Caco-2 (cell line): ENCODE data around the gene SPANXN4. TPM values are rescaled to one million over a fixed set of nuclear protein-coding genes. Genes with fewer than 3 reads are reported as not detected.

ENCODE experiments used
- Bru-seq: library from RNA; stranded (reverse); fragments of 400-500 nt; gene quantifications from one replicate; lab custom pipeline; 2021; lab: Mats Ljungman, UMichigan
- BruChase-seq, 2 experiments: library from RNA; stranded (reverse); fragments of 400-500 nt; gene quantifications; one replicate each; lab custom pipeline; 2021; lab: Mats Ljungman, UMichigan
- BruUV-seq: library from RNA; stranded (reverse); fragments of 400-500 nt; replicated peaks from 2 replicates; lab custom pipeline; 2021; lab: Mats Ljungman, UMichigan
- CTCF ChIA-PET: fragments of 300-600 bp; sonication (Branson Sonifier 250); formaldehyde crosslinking; loops from one replicate; lab custom pipeline; 2022; ENCODE audit warnings: antibody characterized with exemption; lab: Charles Lee
- POLR2A ChIA-PET: fragments of 300-600 bp; sonication (Branson Sonifier 250); formaldehyde crosslinking; loops from one replicate; lab custom pipeline; 2022; ENCODE audit warnings: antibody characterized with exemption; lab: Charles Lee
- DNase-seq, 2 experiments: peaks; one replicate each; pipeline versions ENCODE4 v3.0.0 to v3.0.0-alpha.2; 2020 to 2022
- H3K27me3 ChIP-seq: replicated peaks from 2 replicates; pipeline ENCODE4 v1.6.0; 2011; ENCODE audit warnings: low read length; ENCODE audit not compliant: control insufficient read depth, insufficient read depth
- H3K36me3 ChIP-seq: 2 replicates; pipeline ENCODE4 v1.5.1; 2011; ENCODE audit warnings: low read length; ENCODE audit not compliant: control insufficient read depth, insufficient read depth
- H3K4me1 ChIP-seq: fragments of 250-450 bp; sonication (Bioruptor Pico); 2 replicates; pipeline ENCODE4 v1.5.1; 2020; ENCODE audit warnings: mild to moderate bottlenecking
- H3K4me3 ChIP-seq: 2 replicates; pipeline ENCODE4 v1.5.1; 2011; ENCODE audit warnings: low read depth, mild to moderate bottlenecking, control low read depth, low read length
- H3K9me3 ChIP-seq: fragments of 250-450 bp; sonication (Bioruptor Pico); 2 replicates; pipeline ENCODE4 v1.5.1; 2020; ENCODE audit warnings: mild to moderate bottlenecking, moderate library complexity
- H3K27ac Mint-ChIP-seq: one replicate; pipeline ENCODE4 v1.8.0; 2022; ENCODE audit warnings: mixed read lengths; ENCODE audit not compliant: unreplicated experiment
- H3K27me3 Mint-ChIP-seq: one replicate; pipeline ENCODE4 v1.8.0; 2022; ENCODE audit warnings: mixed read lengths; ENCODE audit not compliant: insufficient read depth, unreplicated experiment
- H3K36me3 Mint-ChIP-seq: one replicate; pipeline ENCODE4 v1.8.0; 2022; ENCODE audit warnings: mild to moderate bottlenecking, mixed read lengths; ENCODE audit not compliant: insufficient read depth, unreplicated experiment
- H3K4me1 Mint-ChIP-seq: one replicate; pipeline ENCODE4 v1.8.0; 2022; ENCODE audit warnings: low read depth, mixed read lengths; ENCODE audit not compliant: unreplicated experiment
- H3K4me3 Mint-ChIP-seq: one replicate; pipeline ENCODE4 v1.8.0; 2022; ENCODE audit warnings: mild to moderate bottlenecking, moderate library complexity, mixed read lengths; ENCODE audit not compliant: unreplicated experiment
- H3K9me3 Mint-ChIP-seq: one replicate; pipeline ENCODE4 v1.8.0; 2022; ENCODE audit warnings: mixed read lengths; ENCODE audit not compliant: unreplicated experiment
- intact Hi-C: fragments of 100-400 bp; cut with micrococcal nuclease; formaldehyde crosslinking; loops from one replicate; pipeline ENCODE4 v1.10.0; 2022; ENCODE audit not compliant: unreplicated experiment
- long read RNA-seq: library from polyadenylated mRNA; stranded (forward); transcript quantifications from one replicate; pipeline ENCODE4 v2.0.0, GENCODE V29; 2022
- total RNA-seq: library from RNA; stranded (reverse); gene quantifications from 2 replicates; pipeline ENCODE4 v1.2.3, GENCODE V29; 2022
- TF ChIP-seq, protein P1 (sequence below), 2 experiments: fragments of 200-600 bp in 1 of 2; IDR thresholded peaks; 1 replicate in 1 of 2; 2 replicates in 1 of 2; pipeline versions ENCODE4 v1.5.1 to v1.8.0; 2011 to 2022; ENCODE audit warnings: antibody characterized with exemption in 1 of 2, control low read depth in 1 of 2, inconsistent platforms in 1 of 2, low read depth in 1 of 2, low read length in 1 of 2, mild to moderate bottlenecking in 1 of 2, moderate library complexity in 1 of 2; ENCODE audit not compliant: insufficient read depth in 1 of 2, severe bottlenecking in 1 of 2, unreplicated experiment in 1 of 2

SPANXN4 gene, protein sequence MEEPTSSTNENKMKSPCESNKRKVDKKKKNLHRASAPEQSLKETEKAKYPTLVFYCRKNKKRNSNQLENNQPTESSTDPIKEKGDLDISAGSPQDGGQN
- total RNA-seq (not detected in 2 replicates), Bru-seq, nascent RNA (not detected), BruChase-seq, experiment 1, labeled RNA remaining after a 2-hour chase (not detected), BruChase-seq, experiment 2, labeled RNA remaining after a 6-hour chase (not detected)
- long read RNA-seq = 0 reads

DNA sequence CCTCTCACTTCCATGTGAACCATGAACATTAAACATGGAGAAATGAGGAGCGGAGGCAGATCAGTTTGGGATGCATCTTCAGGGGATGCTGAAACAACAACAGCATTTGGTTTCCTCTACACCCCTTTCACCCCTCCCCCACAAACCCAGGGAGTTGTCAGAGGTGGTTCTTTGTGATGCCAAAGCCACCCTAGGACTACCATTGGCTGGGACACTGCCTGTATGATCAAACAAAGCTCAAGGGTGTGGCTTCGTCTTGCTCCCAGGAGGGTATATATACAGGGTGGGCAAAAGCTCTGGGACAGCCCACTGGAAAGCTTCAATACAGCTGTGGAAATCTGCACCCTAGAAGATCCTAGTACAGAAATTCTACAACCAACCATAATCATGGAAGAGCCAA is at the start of gene SPANXN4:
TSS of gene SPANXN4 (plus strand) at position 301 of the 400 bp plus-strand sequence. CDS start at position 388, 87 bp downstream.
- Histone ChIP-seq H3K9me3 (no peaks in the 10 kb centered on the region), H3K4me1 (no peaks in the 10 kb centered on the region), H3K4me3 (no peak within 1 kb of the TSS), H3K27me3 (no peaks in the 10 kb centered on the region), H3K36me3 (no peaks in the 10 kb centered on the region)
- ChIA-PET POLR2A (no interaction called here), CTCF (no interaction called here)
- Mint-ChIP-seq H3K27ac (no peak within 1 kb of the TSS), H3K27me3 (peaks cover 6% of the 10 kb centered on the region), H3K4me3 (no peak within 1 kb of the TSS), H3K9me3 (no peaks in the 10 kb centered on the region), H3K36me3 (no peaks in the 10 kb centered on the region), H3K4me1 (no peaks in the 10 kb centered on the region)
- TF ChIP-seq, protein P1, sequence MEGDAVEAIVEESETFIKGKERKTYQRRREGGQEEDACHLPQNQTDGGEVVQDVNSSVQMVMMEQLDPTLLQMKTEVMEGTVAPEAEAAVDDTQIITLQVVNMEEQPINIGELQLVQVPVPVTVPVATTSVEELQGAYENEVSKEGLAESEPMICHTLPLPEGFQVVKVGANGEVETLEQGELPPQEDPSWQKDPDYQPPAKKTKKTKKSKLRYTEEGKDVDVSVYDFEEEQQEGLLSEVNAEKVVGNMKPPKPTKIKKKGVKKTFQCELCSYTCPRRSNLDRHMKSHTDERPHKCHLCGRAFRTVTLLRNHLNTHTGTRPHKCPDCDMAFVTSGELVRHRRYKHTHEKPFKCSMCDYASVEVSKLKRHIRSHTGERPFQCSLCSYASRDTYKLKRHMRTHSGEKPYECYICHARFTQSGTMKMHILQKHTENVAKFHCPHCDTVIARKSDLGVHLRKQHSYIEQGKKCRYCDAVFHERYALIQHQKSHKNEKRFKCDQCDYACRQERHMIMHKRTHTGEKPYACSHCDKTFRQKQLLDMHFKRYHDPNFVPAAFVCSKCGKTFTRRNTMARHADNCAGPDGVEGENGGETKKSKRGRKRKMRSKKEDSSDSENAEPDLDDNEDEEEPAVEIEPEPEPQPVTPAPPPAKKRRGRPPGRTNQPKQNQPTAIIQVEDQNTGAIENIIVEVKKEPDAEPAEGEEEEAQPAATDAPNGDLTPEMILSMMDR (IDR thresholded peaks at IDR 0.05; ENCODE audit: insufficient read depth in 1 of 2, low read depth in 1 of 2, low read length in 1 of 2, severe bottlenecking in 1 of 2, unreplicated experiment in 1 of 2) = no peak
- BruUV-seq = no TSS peak
- DNase-seq = no peak
- intact Hi-C loops = no loop called here

DNA sequence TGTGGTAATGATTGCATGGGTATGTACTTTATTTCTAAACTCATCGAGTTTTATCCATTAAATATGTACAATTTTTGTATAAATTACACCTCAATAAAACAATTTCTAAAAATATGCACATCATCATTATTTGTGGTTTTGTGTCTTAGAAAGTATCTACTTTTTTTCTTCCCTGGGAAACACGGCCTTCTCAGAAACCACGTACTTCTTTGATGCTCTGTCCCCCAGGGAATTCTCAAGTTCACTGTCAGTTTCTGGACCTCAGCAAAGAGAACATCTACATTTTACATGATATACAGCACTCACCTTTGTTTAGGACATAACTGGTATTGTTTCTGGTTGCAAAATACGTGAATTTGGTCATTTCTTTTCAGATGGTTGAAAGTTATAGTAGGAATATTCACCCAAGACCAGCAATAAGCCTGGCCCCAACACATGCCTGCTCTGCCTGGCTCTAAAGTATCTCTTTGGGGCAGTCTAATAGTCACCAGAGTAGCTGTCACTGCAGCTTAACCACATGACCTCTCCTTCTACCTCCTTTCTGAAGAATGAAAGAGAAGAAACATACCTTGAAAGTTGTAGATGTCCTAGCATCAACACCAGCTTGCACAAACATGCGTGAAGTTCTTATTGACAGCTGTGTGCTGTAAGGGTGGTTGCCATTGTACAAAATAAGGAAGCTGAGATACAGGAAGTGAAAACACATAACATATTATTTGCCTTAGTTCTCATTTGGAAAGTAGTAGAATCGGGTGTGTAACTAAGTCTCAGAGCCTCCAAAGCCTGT is 48.4 kb upstream of the SPANXN4 start:
- intact Hi-C loops = no loop called here
- BruUV-seq = no TSS peak
- no peak for DNase-seq
- H3K4me3 ChIP-seq = no peak overlapping the region
- H3K9me3 ChIP-seq = no peaks in the 10 kb centered on the region
- no peak overlapping the region for H3K27ac Mint-ChIP-seq
- no peaks in the 10 kb centered on the region for H3K27me3 Mint-ChIP-seq
- ChIA-PET POLR2A (no interaction called here), CTCF (no interaction called here)
- H3K27me3 ChIP-seq = no peaks in the 10 kb centered on the region
- no peaks in the 10 kb centered on the region for H3K36me3 ChIP-seq
- peaks cover 11% of the 10 kb centered on the region for H3K9me3 Mint-ChIP-seq
- TF ChIP-seq, protein P1 (IDR thresholded peaks at IDR 0.05; ENCODE audit: insufficient read depth in 1 of 2, low read depth in 1 of 2, low read length in 1 of 2, severe bottlenecking in 1 of 2, unreplicated experiment in 1 of 2) = no peak
- H3K36me3 Mint-ChIP-seq = no peaks in the 10 kb centered on the region
- H3K4me3 Mint-ChIP-seq = no peak overlapping the region
- no peaks in the 10 kb centered on the region for H3K4me1 Mint-ChIP-seq
- no peaks in the 10 kb centered on the region for H3K4me1 ChIP-seq

DNA sequence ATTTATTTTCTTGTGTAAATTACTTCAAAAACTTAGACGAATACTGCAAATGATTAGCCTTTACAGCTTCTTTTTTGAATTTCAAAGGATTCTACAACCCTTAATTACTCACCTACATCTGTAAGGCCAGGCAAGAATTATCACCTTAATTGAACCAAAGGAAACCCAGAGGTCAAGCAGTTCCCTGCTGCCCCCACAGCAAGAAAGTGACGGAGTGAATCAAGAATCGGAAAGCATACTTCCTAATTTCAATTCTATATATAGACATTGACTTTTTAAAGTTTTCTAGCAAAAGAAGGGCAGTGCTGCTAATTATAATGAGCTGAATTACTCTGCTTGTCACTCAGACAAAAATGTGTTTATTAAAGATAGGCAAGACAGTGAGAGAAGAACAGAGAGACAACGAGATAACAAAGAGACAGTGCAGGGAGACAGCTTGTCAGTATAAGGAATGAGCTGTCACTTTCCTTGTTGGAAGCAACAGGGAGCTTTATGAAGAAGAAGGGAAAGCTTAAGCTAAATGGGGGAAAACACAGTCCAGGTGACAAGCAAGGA is 47.5 kb upstream of the SPANXN4 start:
- H3K4me1 Mint-ChIP-seq = no peaks in the 10 kb centered on the region
- H3K36me3 Mint-ChIP-seq = no peaks in the 10 kb centered on the region
- Histone ChIP-seq H3K36me3 (no peaks in the 10 kb centered on the region), H3K4me1 (no peaks in the 10 kb centered on the region), H3K27me3 (no peaks in the 10 kb centered on the region), H3K9me3 (no peaks in the 10 kb centered on the region), H3K4me3 (no peak overlapping the region)
- no peaks in the 10 kb centered on the region for H3K27me3 Mint-ChIP-seq
- H3K4me3 Mint-ChIP-seq = no peak overlapping the region
- no TSS peak for BruUV-seq
- H3K27ac Mint-ChIP-seq = no peak overlapping the region
- ChIA-PET CTCF (no interaction called here), POLR2A (no interaction called here)
- TF ChIP-seq, protein P1 (IDR thresholded peaks at IDR 0.05; ENCODE audit: insufficient read depth in 1 of 2, low read depth in 1 of 2, low read length in 1 of 2, severe bottlenecking in 1 of 2, unreplicated experiment in 1 of 2) = no peak
- H3K9me3 Mint-ChIP-seq = peaks cover 11% of the 10 kb centered on the region
- no peak for DNase-seq
- intact Hi-C loops = no loop called here
